Activated naive CD8-positive, alpha-beta T cell treated with anti-CD3 and anti-CD28 coated beads, Interleukin-2, amount 50 U/mL, for 16 hours (primary cell): Measurements from ENCODE around the gene ADIG.

ENCODE experiments used
- DNase-seq: peaks from one replicate; pipeline ENCODE4 v3.0.0-alpha.2; 2020; ENCODE audit warnings: low read depth, low spot score

ADIG gene

GRCh38 chr20:38581013-38581412, at the start of gene ADIG:
Gene ADIG (plus strand): TSS chr20:38581197. CDS start chr20:38581251, 54 bp downstream.
- DNase-seq: no peak

- no peak for DNase-seq
Observed at GRCh38 chr20:38534756-38535155, 46.2 kb upstream of the ADIG start.

GRCh38 chr20:38536310-38536709, 44.7 kb upstream of the ADIG start:
- DNase-seq: no peak

GRCh38 chr20:38537176-38537575, 43.8 kb upstream of the ADIG start:
- no peak for DNase-seq

GRCh38 chr20:38538789-38539188, 42.2 kb upstream of the ADIG start:
- no peak for DNase-seq

- DNase-seq: no peak
Observed at GRCh38 chr20:38543014-38543906, 37.7 kb upstream of the ADIG start.

GRCh38 chr20:38545771-38546170, 35.2 kb upstream of the ADIG start:
- no peak for DNase-seq

GRCh38 chr20:38547288-38548085, 33.5 kb upstream of the ADIG start:
- no peak for DNase-seq

GRCh38 chr20:38548356-38549083, 32.5 kb upstream of the ADIG start:
- no peak for DNase-seq

- no peak for DNase-seq
Observed at GRCh38 chr20:38550274-38550673, 30.7 kb upstream of the ADIG start.

GRCh38 chr20:38551056-38551626, 29.9 kb upstream of the ADIG start:
- DNase-seq: no peak

GRCh38 chr20:38554986-38555385, 26.0 kb upstream of the ADIG start:
- DNase-seq: no peak

GRCh38 chr20:38555395-38555794, 25.6 kb upstream of the ADIG start:
- no peak for DNase-seq

- no peak for DNase-seq
Observed at GRCh38 chr20:38557174-38557573, 23.8 kb upstream of the ADIG start.

- no peak for DNase-seq
Observed at GRCh38 chr20:38558596-38559360, 22.2 kb upstream of the ADIG start.

- no peak for DNase-seq
Observed at GRCh38 chr20:38559764-38560163, 21.2 kb upstream of the ADIG start.

GRCh38 chr20:38563802-38564431, 17.1 kb upstream of the ADIG start:
- no peak for DNase-seq

- no peak for DNase-seq
Observed at GRCh38 chr20:38564680-38565079, 16.3 kb upstream of the ADIG start.

- DNase-seq: no peak
Observed at GRCh38 chr20:38566036-38566598, 14.9 kb upstream of the ADIG start.
